ENCODE data around the gene KIRREL3.
"Not testable (repeated sequence)": the region's sequence is repeated elsewhere in the genome, so short reads cannot be mapped to it uniquely, and the experiment has no call there.

DNA sequence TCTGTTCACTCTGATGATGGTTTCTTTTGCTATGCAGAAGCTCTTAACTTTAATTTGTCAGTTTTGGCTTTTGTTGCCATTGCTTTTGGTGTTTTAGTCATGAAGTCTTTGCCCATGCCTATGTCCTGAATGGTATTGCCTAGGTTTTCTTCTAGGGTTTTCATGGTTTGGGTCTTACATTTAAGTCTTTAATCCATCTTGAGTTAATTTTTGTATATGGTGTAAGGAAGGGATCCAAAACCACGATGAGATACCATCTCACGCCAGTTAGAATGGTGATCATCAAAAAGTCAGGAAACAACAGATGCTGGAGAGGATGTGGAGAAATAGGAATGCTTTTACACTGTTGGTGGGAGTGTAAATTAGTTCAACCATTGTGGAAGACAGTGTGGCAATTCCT lies 48.0 kb downstream of the KIRREL3 start:
- not testable (repeated sequence) for TF ChIP-seq ZNF274 (IDR thresholded peaks at IDR 0.05; ENCODE audit: low read depth, low read length); YY1 (IDR thresholded peaks at IDR 0.05; ENCODE audit: insufficient read depth, insufficient read length)

Measured in NT2/D1 (cell line).